HG03135 (cell line): ENCODE results near the gene PRR20G.

Source experiments
- ATAC-seq: cut with Tn5 transposase; IDR thresholded peaks from one replicate; pipeline ENCODE4 v1.9.1; 2021; ENCODE audit warnings: mild to moderate bottlenecking, moderate library complexity; ENCODE audit not compliant: unreplicated experiment

PRR20G gene

DNA sequence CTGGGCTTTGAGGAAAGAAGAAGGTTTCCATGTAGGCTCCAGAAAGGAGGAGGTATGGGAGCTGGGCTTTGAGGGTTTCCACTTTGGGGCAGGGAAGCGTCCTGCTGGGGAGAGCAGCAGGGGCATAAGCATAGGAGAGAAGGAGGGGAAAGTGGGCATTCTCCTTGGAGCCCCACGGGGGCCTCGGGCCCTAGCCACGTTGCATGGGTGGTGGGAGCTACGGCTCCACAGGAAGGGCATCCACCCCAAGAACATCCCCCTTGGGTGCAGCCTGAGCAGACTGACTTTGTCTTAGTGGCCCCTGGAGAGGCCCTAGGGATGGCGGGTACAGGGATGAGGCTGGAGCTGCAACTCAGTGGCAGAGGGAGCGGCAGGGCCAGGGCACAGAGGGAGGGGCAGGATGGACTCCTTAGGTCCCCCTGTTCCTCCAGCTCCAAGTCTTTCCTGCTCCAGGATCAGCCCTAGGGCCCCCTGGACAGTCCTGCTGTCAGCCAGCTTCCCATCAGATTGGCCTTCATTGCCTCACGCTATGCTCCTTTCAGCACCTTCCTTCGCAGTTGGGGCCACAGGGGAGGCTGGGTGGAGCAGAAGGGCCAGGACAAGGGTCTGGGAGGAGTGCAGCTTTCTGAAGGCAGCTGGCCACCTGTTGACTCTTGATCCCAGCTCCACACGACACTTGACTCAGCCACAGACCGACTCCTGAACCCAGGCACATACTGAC is 22.9 kb downstream of the PRR20G start:
- no peak for ATAC-seq

GRCh38 chr3:127264292-127264691 is 23.6 kb downstream of the PRR20G start:
- no peak for ATAC-seq

GRCh38 chr3:127263586-127264231 is 24.1 kb downstream of the PRR20G start:
- ATAC-seq, result no peak

GRCh38 chr3:127263037-127263436 is 24.8 kb downstream of the PRR20G start:
- ATAC-seq, result no peak

GRCh38 chr3:127262533-127262932 is 25.3 kb downstream of the PRR20G start:
- ATAC-seq, result no peak

- ATAC-seq, result no peak
Measured at GRCh38 chr3:127261925-127262324, 25.9 kb downstream of the PRR20G start.

- ATAC-seq, result no peak
Measured at GRCh38 chr3:127260826-127261555, 26.9 kb downstream of the PRR20G start.

GRCh38 chr3:127260416-127260815 is 27.4 kb downstream of the PRR20G start:
- no peak for ATAC-seq

DNA sequence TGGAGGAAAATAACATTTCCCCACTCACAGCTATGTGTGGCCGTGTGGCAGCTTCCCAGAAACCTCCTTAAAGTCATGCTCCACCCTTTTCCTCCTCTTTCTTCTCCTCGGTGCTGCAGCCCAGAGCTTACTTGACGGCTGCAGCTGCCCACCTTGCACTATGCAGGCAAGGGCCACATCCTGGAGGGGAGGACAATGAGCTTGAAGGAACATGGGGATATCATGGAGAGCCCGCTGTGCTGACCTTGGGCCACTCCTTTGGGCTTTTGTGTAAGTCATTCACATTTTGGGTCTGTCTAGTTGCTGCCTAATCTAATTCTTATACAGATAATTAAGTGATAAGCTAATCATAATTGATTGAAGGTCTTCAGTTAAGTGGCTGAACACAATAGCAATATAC is 28.0 kb downstream of the PRR20G start:
- no peak for ATAC-seq

DNA sequence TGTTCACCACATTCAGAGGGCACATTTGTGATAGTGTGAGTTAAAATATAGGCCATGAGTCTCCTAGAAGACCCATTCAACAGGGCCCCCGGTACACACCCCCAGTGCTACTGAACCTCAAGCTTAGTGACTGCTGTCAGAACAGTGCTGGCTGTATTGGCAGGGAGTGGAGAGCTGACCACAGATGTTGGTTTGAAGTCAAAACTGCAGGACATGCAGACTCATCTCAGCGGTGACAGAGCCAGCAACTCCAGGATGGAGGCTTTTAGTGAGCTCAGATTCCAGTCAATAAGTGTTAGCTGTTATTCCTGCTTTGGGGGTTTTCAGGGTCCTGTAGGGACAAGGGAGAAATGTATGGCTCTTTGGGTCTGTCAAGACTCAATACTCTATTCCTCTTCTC is 29.1 kb downstream of the PRR20G start:
- no peak for ATAC-seq

- ATAC-seq, result no peak
Measured at GRCh38 chr3:127257351-127257750, 30.5 kb downstream of the PRR20G start.

DNA sequence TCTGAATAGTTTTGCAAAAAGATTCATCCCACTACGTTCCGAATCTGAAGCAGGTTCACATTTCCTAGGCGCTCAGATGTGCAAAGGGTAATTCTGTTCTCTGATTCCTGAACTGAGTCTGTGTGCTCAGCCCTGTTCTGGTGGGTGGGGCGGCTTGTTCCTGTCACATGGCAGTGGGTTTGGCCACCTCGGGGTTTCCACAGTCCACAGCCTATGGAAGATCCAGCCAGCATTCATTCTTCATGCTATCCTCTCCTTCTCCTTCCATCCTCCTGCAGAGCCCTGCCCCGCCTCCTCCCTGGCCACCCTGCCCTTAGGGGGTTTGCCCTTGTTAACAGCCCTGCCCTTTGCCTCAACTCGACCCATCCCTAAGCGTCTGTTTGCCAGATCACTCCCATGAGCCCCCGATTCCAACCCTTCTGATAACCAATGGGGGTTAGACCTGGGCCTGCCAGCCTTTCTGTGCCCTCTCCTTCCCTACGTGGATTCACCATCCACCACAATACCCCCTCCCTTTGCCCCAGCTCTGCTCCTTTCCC is 31.0 kb downstream of the PRR20G start:
- no peak for ATAC-seq

GRCh38 chr3:127256138-127256537 is 31.7 kb downstream of the PRR20G start:
- no peak for ATAC-seq

DNA sequence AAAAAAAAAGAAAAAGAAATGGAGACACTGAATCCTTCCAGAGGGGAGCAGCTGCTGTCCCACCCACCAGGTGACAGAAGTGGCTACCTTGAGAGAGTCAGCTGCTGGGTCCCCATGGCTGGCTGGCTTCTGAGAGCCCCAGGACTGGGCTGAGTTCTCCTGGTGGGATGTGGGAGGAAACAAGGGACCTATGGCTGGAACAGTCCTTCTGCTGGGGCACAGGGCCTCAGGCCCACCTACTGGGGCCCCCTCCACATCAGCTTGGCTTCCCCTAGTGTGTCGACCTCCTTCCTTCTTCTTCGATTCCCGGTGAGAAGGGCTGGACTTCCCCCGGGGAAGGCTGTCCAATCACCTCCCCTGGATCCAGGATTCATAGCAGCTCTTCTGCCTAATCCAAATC is 32.3 kb downstream of the PRR20G start:
- ATAC-seq, result no peak

DNA sequence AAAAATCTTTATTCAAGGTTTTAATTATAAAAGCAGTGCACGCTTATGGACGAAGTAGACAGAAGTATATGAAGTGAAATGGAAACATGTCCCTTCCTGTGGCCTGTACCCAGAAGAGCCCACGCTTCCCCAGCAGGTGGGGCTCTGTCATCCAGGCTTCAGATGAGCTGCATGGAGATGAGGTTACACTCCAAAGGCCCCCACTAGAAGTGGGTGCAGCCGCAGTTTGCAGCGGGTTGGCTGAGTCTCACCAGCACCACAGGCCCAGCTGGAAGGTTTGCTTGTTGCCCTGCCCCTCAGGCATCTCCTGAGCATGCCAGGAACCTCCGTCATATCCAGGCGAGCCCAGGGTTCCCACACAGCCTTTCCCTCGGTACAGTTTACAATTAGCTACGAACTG is 33.1 kb downstream of the PRR20G start:
- no peak for ATAC-seq

- ATAC-seq, result no peak
Measured at GRCh38 chr3:127254033-127254644, 33.7 kb downstream of the PRR20G start.

- no peak for ATAC-seq
Measured at GRCh38 chr3:127253491-127253890, 34.4 kb downstream of the PRR20G start.

DNA sequence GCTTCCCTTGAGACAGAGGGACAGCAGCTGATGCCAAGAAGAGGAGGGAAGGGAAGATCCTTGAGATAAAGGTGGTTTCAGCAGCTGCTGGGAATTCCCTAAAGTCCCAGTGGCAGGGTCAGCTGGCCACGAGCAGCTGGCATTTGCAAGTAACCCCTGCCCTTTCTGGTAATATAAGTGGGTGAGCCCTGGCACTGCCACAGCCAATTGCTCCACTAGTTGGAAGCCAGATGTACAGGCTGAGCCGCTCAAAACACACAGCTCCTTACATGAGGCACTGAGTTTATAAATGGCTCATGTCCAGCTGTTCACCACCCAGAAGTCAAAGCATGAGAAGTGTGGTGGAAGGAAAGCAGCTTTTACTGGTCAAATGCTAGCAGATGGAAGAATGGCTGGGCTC is 35.4 kb downstream of the PRR20G start:
- ATAC-seq, result no peak

GRCh38 chr3:127250032-127250431 is 37.8 kb downstream of the PRR20G start:
- no peak for ATAC-seq

DNA sequence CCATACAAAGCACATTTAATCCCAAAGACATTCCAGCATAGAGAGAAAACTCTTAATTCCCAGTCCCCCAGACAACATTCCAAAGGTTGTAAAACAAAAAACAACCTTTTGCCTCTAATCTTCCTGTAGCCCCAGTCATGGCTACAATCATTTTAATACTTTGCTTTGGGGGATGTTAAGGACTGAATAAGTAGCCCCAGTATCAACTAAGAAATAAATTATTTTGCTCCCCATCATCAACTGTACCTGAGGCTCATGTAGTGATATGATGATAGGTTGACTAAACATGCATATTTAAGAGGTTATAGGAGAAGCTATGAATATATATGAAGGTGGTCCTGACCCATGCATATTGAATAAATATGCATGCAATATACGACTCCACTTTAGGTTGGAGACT is 40.6 kb downstream of the PRR20G start:
- ATAC-seq, result no peak

GRCh38 chr3:127238602-127239001 is 49.2 kb downstream of the PRR20G start:
- ATAC-seq, result no peak
